Naive thymus-derived CD4-positive, alpha-beta T cell (primary cell): ENCODE measurements around the gene TLR9. TPM values are rescaled to one million over a fixed set of nuclear protein-coding genes. Genes with fewer than 3 reads are reported as not detected.
"Not testable (repeated sequence)": the region's sequence is repeated elsewhere in the genome, so short reads cannot be mapped to it uniquely, and the experiment has no call there.

ENCODE experiments used
- ATAC-seq: fragments of 150-1000 bp; cut with Tn5 transposase; 2 replicates; pipeline ENCODE4 v1.10.0; 2021; ENCODE audit warnings: mild to moderate bottlenecking, moderate library complexity
- CTCF ChIA-PET: fragments of 350-600 bp; sonication (Branson Sonifier 250); formaldehyde crosslinking; loops from one replicate; lab custom pipeline; 2021; ENCODE audit warnings: antibody characterized with exemption; lab: Charles Lee
- POLR2A ChIA-PET: fragments of 350-600 bp; sonication (Branson Sonifier 250); formaldehyde crosslinking; loops from one replicate; lab custom pipeline; 2021; ENCODE audit warnings: antibody characterized with exemption, inconsistent platforms; lab: Charles Lee
- DNase-seq, 9 donors: peaks; one replicate each; pipeline versions ENCODE4 v3.0.0 to v3.0.0-alpha.2; 2020 to 2022; ENCODE audit warnings: mixed read lengths in 1 of 9
- H3K27ac ChIP-seq: one replicate; pipeline ENCODE4 v1.7.0; 2013; ENCODE audit warnings: mild to moderate bottlenecking, low read depth, low read length, moderate library complexity
- H3K27me3 ChIP-seq, 2 donors: one replicate each; pipeline ENCODE4 v1.7.0; 2013; ENCODE audit warnings: low read length in 2 of 2, mild to moderate bottlenecking in 2 of 2, moderate library complexity in 2 of 2; ENCODE audit not compliant: control insufficient read depth in 2 of 2, insufficient read depth in 2 of 2
- H3K36me3 ChIP-seq, 3 experiments: 1 replicate in 2 of 3; 2 replicates in 1 of 3; pipeline ENCODE4 v1.7.0; 2013; ENCODE audit warnings: low read length in 3 of 3, mild to moderate bottlenecking in 3 of 3, moderate library complexity in 1 of 3; ENCODE audit not compliant: insufficient read depth in 3 of 3, control insufficient read depth in 2 of 3
- H3K4me1 ChIP-seq, 2 donors: one replicate each; pipeline ENCODE4 v1.7.0; 2013; ENCODE audit warnings: low read length in 2 of 2, mild to moderate bottlenecking in 2 of 2, moderate library complexity in 1 of 2; ENCODE audit not compliant: control insufficient read depth in 2 of 2, insufficient read depth in 2 of 2
- H3K4me3 ChIP-seq: 2 replicates; pipeline ENCODE4 v1.7.0; 2013; ENCODE audit warnings: mild to moderate bottlenecking, low read length
- H3K9me3 ChIP-seq, 3 experiments: 1 replicate in 2 of 3; 2 replicates in 1 of 3; pipeline ENCODE4 v1.7.0; 2013; ENCODE audit warnings: low read length in 3 of 3; ENCODE audit not compliant: control insufficient read depth in 2 of 3
- H3K27ac Mint-ChIP-seq, 9 donors: one replicate each; pipeline ENCODE4 v1.8.0; 2020 to 2022; ENCODE audit warnings: mixed read lengths in 9 of 9, mild to moderate bottlenecking in 8 of 9, moderate library complexity in 5 of 9, inconsistent platforms in 2 of 9
- H3K27me3 Mint-ChIP-seq, 5 donors: one replicate each; pipeline ENCODE4 v1.8.0; 2021 to 2022; ENCODE audit warnings: mixed read lengths in 5 of 5, mild to moderate bottlenecking in 1 of 5
- H3K36me3 Mint-ChIP-seq, 5 donors: one replicate each; pipeline ENCODE4 v1.8.0; 2020 to 2022; ENCODE audit warnings: mixed read lengths in 5 of 5, mild to moderate bottlenecking in 3 of 5, inconsistent platforms in 1 of 5
- H3K4me1 Mint-ChIP-seq, 7 donors: one replicate each; pipeline ENCODE4 v1.8.0; 2020 to 2022; ENCODE audit warnings: mixed read lengths in 7 of 7, mild to moderate bottlenecking in 3 of 7, inconsistent platforms in 1 of 7
- H3K4me3 Mint-ChIP-seq, 10 donors: one replicate each; pipeline ENCODE4 v1.8.0; 2020 to 2022; ENCODE audit warnings: mild to moderate bottlenecking in 10 of 10, mixed read lengths in 10 of 10, moderate library complexity in 6 of 10, inconsistent platforms in 2 of 10
- H3K9me3 Mint-ChIP-seq, 11 donors: one replicate each; pipeline ENCODE4 v1.8.0; 2020 to 2022; ENCODE audit warnings: mixed read lengths in 11 of 11, mild to moderate bottlenecking in 4 of 11, inconsistent platforms in 1 of 11, moderate library complexity in 1 of 11
- intact Hi-C, 2 donors: fragments of 100-400 bp; cut with micrococcal nuclease; formaldehyde crosslinking; loops; one replicate each; pipeline ENCODE4 v1.15.1; 2023
- polyA plus RNA-seq, 2 donors: library from polyadenylated mRNA; unstranded; fragments of 300-500 nt; fragmentation: Illumina TruSeq; gene quantifications; one replicate each; pipeline ENCODE4 v1.2.3, GENCODE V29; 2021
- total RNA-seq, 6 experiments: library from RNA in 5 of 6; stranded (reverse) in 5 of 6; gene quantifications; 1 replicate in 5 of 6; 2 replicates in 1 of 6; pipeline ENCODE4 v1.2.3 and lab custom pipeline; 2021 to 2026

Gene TLR9
- total RNA-seq: 1 to 10 TPM in 3 of 5 experiments, under 1 TPM in 2; 0.27 to 2.5 (median 1.6) TPM
- polyA plus RNA-seq: under 1 TPM in 1 of 2 donors, not detected in 1; 0.16 TPM
- total RNA-seq (lab: John Stamatoyannopoulos, UW): not detected

- peaks cover 47 to 69% (median 61%) of the 10 kb centered on the region in 7 donors for H3K4me1 Mint-ChIP-seq
- CTCF ChIA-PET: interaction anchor here (0.7 to 5.1 kb wide), 6 partner anchors 13 to 224 kb away, joined by 3 to 40 read pairs (median 3); partner anchors contain the start of gene TWF2
- H3K27me3 Mint-ChIP-seq: no peaks in the 10 kb centered on the region
- H3K36me3 Mint-ChIP-seq: peaks cover 0 to 13% (median 5%) of the 10 kb centered on the region in 5 donors
- no peak within 1 kb of the TSS for H3K4me3 ChIP-seq
- peak within 1 kb of the TSS; percentile 62 for H3K27ac ChIP-seq
- ATAC-seq: peak; percentile 73
- peak in 1 of 9 donors; percentile 6 for DNase-seq
- peak within 1 kb of the TSS; percentile 37 to 87 (median 61) for H3K4me3 Mint-ChIP-seq
- H3K4me1 ChIP-seq: peaks cover 35 to 60% of the 10 kb centered on the region in 2 donors
- H3K36me3 ChIP-seq: peaks cover 0 to 33% (median 17%) of the 10 kb centered on the region in 3 experiments
- intact Hi-C loops: loop anchor here in 1 of 2 donors (10.0 kb wide), 1 partner anchor 71 kb away; the partner anchor contains the start of gene POC1A
- peak within 1 kb of the TSS; percentile 75 to 93 (median 81) for H3K27ac Mint-ChIP-seq
- POLR2A ChIA-PET: interaction anchor here (0.5 to 46.3 kb wide), 8 partner anchors 7 to 58 kb away, joined by 3 to 1418 read pairs (median 6); partner anchors contain the start of genes GLYCTK, TWF2 and WDR82
- no peaks in the 10 kb centered on the region for H3K27me3 ChIP-seq
- no peaks in the 10 kb centered on the region for H3K9me3 ChIP-seq
- no peaks in the 10 kb centered on the region for H3K9me3 Mint-ChIP-seq
These were observed at the start of gene TLR9 for GRCh38 chr3:52225452-52226228. Gene TLR9, minus strand, starts transcription at chr3:52225645. Its CDS starts 116 bp downstream, at chr3:52225529.

GRCh38 chr3:52274781-52275180 is 49.3 kb upstream of the TLR9 start:
- DNase-seq, H3K9me3 Mint-ChIP-seq, H3K27me3 Mint-ChIP-seq, H3K27me3 ChIP-seq, H3K9me3 ChIP-seq, ATAC-seq: not testable (repeated sequence)
- intact Hi-C loops: loop anchor here (5.0 to 10.0 kb wide), 4 partner anchors 43 to 410 kb away; partner anchors contain the start of genes DNAH1 (in 1 of the 2), DUSP7 (in 1 of the 2), GNL3 (in 1 of the 2) and NT5DC2 (in 1 of the 2)
- H3K36me3 ChIP-seq: peaks cover 0 to 11% (median 0%) of the 10 kb centered on the region in 3 experiments
- peak overlapping the region; percentile 96 for H3K27ac ChIP-seq
- Mint-ChIP-seq H3K4me3 (peak overlapping the region; percentile 91 to 99 (median 98)), H3K4me1 (peaks cover 51 to 77% (median 70%) of the 10 kb centered on the region in 7 donors), H3K27ac (peak overlapping the region; percentile 87 to 99 (median 96)), H3K36me3 (peaks cover 6 to 61% (median 22%) of the 10 kb centered on the region in 5 donors)
- ChIA-PET CTCF (interaction anchor here (9.4 kb wide), 1 partner anchor 36 kb away, joined by 126 read pairs; the partner anchor contains the start of gene TWF2), POLR2A (interaction anchor here (1.8 to 21.6 kb wide), 2 partner anchors 11 to 36 kb away, joined by 16 to 1418 read pairs; partner anchors contain the start of genes PPM1M, TLR9 and TWF2)
- peaks cover 41 to 45% of the 10 kb centered on the region in 2 donors for H3K4me1 ChIP-seq
- peak overlapping the region; percentile 22 for H3K4me3 ChIP-seq

- peak overlapping the region; percentile 91 to 99 (median 98) for H3K4me3 Mint-ChIP-seq
- Histone ChIP-seq H3K4me3 (peak overlapping the region; percentile 22), H3K36me3 (peaks cover 6 to 19% (median 10%) of the 10 kb centered on the region in 3 experiments), H3K27ac (peak overlapping the region; percentile 96), H3K9me3 (no peaks in the 10 kb centered on the region), H3K4me1 (peaks cover 47 to 58% of the 10 kb centered on the region in 2 donors), H3K27me3 (no peaks in the 10 kb centered on the region)
- peaks cover 6 to 70% (median 24%) of the 10 kb centered on the region in 5 donors for H3K36me3 Mint-ChIP-seq
- peak; percentile 45 for ATAC-seq
- CTCF ChIA-PET: interaction anchor here (0.7 to 2.8 kb wide), 7 partner anchors 8 to 73 kb away, joined by 3 to 12 read pairs (median 7); partner anchors contain the start of gene GLYCTK
- intact Hi-C loops: loop anchor here (10.0 kb wide), 2 partner anchors 262 to 412 kb away; partner anchors contain the start of genes GNL3 (in 1 of the 2), NT5DC2 (in 1 of the 2), PBRM1 (in 1 of the 2) and UQCC5 (in 1 of the 2)
- POLR2A ChIA-PET: interaction anchor here (0.6 to 11.0 kb wide), 11 partner anchors 7 to 45 kb away, joined by 4 to 167 read pairs (median 21); partner anchors contain the start of genes GLYCTK, PPM1M and WDR82
- peak overlapping the region; percentile 87 to 99 (median 93) for H3K27ac Mint-ChIP-seq
- H3K27me3 Mint-ChIP-seq: no peaks in the 10 kb centered on the region
- peak in 1 of 9 donors; percentile 24 for DNase-seq
- H3K4me1 Mint-ChIP-seq: peaks cover 55 to 85% (median 79%) of the 10 kb centered on the region in 7 donors
- H3K9me3 Mint-ChIP-seq: no peaks in the 10 kb centered on the region
These were observed 47.4 kb upstream of the TLR9 start for GRCh38 chr3:52272831-52273230.

- H3K4me3 ChIP-seq: peak overlapping the region; percentile 57
- H3K27me3 Mint-ChIP-seq, DNase-seq, H3K27me3 ChIP-seq, H3K9me3 ChIP-seq, ATAC-seq, H3K9me3 Mint-ChIP-seq: not testable (repeated sequence)
- ChIA-PET POLR2A (interaction anchor here (1.2 to 11.0 kb wide), 12 partner anchors 8 to 50 kb away, joined by 5 to 167 read pairs (median 16); partner anchors contain the start of genes GLYCTK, PPM1M and WDR82), CTCF (interaction anchor here (0.7 to 2.8 kb wide), 10 partner anchors 8 to 74 kb away, joined by 3 to 12 read pairs (median 7); partner anchors contain the start of gene GLYCTK)
- peak overlapping the region; percentile 79 to 99 (median 96) for H3K27ac Mint-ChIP-seq
- H3K36me3 ChIP-seq: peaks cover 13 to 20% (median 17%) of the 10 kb centered on the region in 3 experiments
- intact Hi-C loops: loop anchor here (10.0 kb wide), 2 partner anchors 263 to 413 kb away; partner anchors contain the start of genes GNL3 (in 1 of the 2), NT5DC2 (in 1 of the 2), PBRM1 (in 1 of the 2) and UQCC5 (in 1 of the 2)
- peaks cover 47 to 64% of the 10 kb centered on the region in 2 donors for H3K4me1 ChIP-seq
- peaks cover 62 to 92% (median 85%) of the 10 kb centered on the region in 7 donors for H3K4me1 Mint-ChIP-seq
- H3K36me3 Mint-ChIP-seq: peaks cover 4 to 72% (median 26%) of the 10 kb centered on the region in 5 donors
- H3K27ac ChIP-seq: peak overlapping the region; percentile 96
- H3K4me3 Mint-ChIP-seq: peak overlapping the region; percentile 77 to 99 (median 94)
These were observed 46.7 kb upstream of the TLR9 start for GRCh38 chr3:52272172-52272571.

GRCh38 chr3:52270252-52270754 is 44.9 kb upstream of the TLR9 start:
- Mint-ChIP-seq H3K27me3 (no peaks in the 10 kb centered on the region), H3K9me3 (no peaks in the 10 kb centered on the region), H3K4me1 (peaks cover 55 to 92% (median 87%) of the 10 kb centered on the region in 7 donors), H3K4me3 (peak overlapping the region; percentile 68 to 99 (median 90)), H3K27ac (peak overlapping the region; percentile 79 to 99 (median 96)), H3K36me3 (peaks cover 4 to 68% (median 35%) of the 10 kb centered on the region in 5 donors)
- H3K4me3 ChIP-seq: peak overlapping the region; percentile 57
- intact Hi-C loops: loop anchor here (1.0 to 10.0 kb wide), 6 partner anchors 8 to 414 kb away; partner anchors contain the start of genes GNL3 (in 1 of the 2), NT5DC2 (in 1 of the 2), PBRM1 (in 1 of the 2) and UQCC5 (in 1 of the 2)
- POLR2A ChIA-PET: interaction anchor here (2.0 to 11.0 kb wide), 9 partner anchors 7 to 36 kb away, joined by 7 to 167 read pairs (median 22); partner anchors contain the start of genes GLYCTK, PPM1M and WDR82
- DNase-seq: no peak
- peaks cover 28 to 37% (median 33%) of the 10 kb centered on the region in 3 experiments for H3K36me3 ChIP-seq
- peak; percentile 28 for ATAC-seq
- no peaks in the 10 kb centered on the region for H3K9me3 ChIP-seq
- H3K4me1 ChIP-seq: peaks cover 42 to 67% of the 10 kb centered on the region in 2 donors
- CTCF ChIA-PET: interaction anchor here (1.0 to 2.8 kb wide), 7 partner anchors 10 to 69 kb away, joined by 4 to 12 read pairs (median 9); no protein-coding TSS in a partner anchor
- no peaks in the 10 kb centered on the region for H3K27me3 ChIP-seq
- H3K27ac ChIP-seq: peak overlapping the region; percentile 96
